Lower leg skin (tissue), 3 donors: Measurements from ENCODE around the gene WDR33.

Experiments
- CTCF ChIP-seq, 3 donors: fragments of 450-650 bp; IDR thresholded peaks; one replicate each; pipeline ENCODE4 v1.5.1; 2016; ENCODE audit warnings: antibody characterized with exemption in 3 of 3, mild to moderate bottlenecking in 3 of 3, moderate library complexity in 2 of 3
- POLR2A ChIP-seq, 2 donors: fragments of 450-650 bp; IDR thresholded peaks; one replicate each; pipeline ENCODE4 v1.6.1; 2016 to 2017; ENCODE audit warnings: antibody characterized with exemption in 2 of 2, mild to moderate bottlenecking in 1 of 2, moderate library complexity in 1 of 2

- peak in 1 of 3 donors; percentile 33 for TF ChIP-seq CTCF (IDR thresholded peaks at IDR 0.05)
- peak in 1 of 2 donors; percentile 29 for TF ChIP-seq POLR2A (IDR thresholded peaks at IDR 0.05)
Measured at GRCh38 chr2:127810619-127811396, at the start of gene WDR33.
